Effector memory CD8-positive, alpha-beta T cell (primary cell): ENCODE data around the gene CERS2.
"Not testable (repeated sequence)": the region's sequence is repeated elsewhere in the genome, so short reads cannot be mapped to it uniquely, and the experiment has no call there.

Experiments used
- ATAC-seq: fragments of 150-1000 bp; cut with Tn5 transposase; replicated peaks from 2 replicates; pipeline ENCODE4 v1.10.0; 2021; ENCODE audit warnings: mild to moderate bottlenecking, moderate library complexity
- DNase-seq, 3 experiments: peaks; one replicate each; pipeline ENCODE4 v3.0.0; 2021
- H3K27ac Mint-ChIP-seq, 2 donors: one replicate each; pipeline ENCODE4 v1.8.0; 2022; ENCODE audit warnings: mild to moderate bottlenecking in 2 of 2, mixed read lengths in 2 of 2, moderate library complexity in 2 of 2
- H3K27me3 Mint-ChIP-seq, 2 donors: one replicate each; pipeline ENCODE4 v1.8.0; 2022; ENCODE audit warnings: mixed read lengths in 2 of 2
- H3K36me3 Mint-ChIP-seq: one replicate; pipeline ENCODE4 v1.8.0; 2022; ENCODE audit warnings: mild to moderate bottlenecking, moderate library complexity, mixed read lengths; ENCODE audit not compliant: insufficient read depth
- H3K4me1 Mint-ChIP-seq, 2 donors: one replicate each; pipeline ENCODE4 v1.8.0; 2022; ENCODE audit warnings: low read depth in 2 of 2, mixed read lengths in 2 of 2
- H3K4me3 Mint-ChIP-seq, 2 donors: one replicate each; pipeline ENCODE4 v1.8.0; 2022; ENCODE audit warnings: mild to moderate bottlenecking in 2 of 2, mixed read lengths in 2 of 2, moderate library complexity in 2 of 2
- H3K9me3 Mint-ChIP-seq, 2 donors: one replicate each; pipeline ENCODE4 v1.8.0; 2022; ENCODE audit warnings: mixed read lengths in 2 of 2

The CERS2 gene

GRCh38 chr1:150931773-150932172 is 42.9 kb downstream of the CERS2 start:
- H3K27ac Mint-ChIP-seq = no peak overlapping the region
- DNase-seq (no peak), ATAC-seq (no peak)
- H3K27me3 Mint-ChIP-seq = no peaks in the 10 kb centered on the region
- H3K36me3 Mint-ChIP-seq = peaks cover 79% of the 10 kb centered on the region
- no peaks in the 10 kb centered on the region for H3K9me3 Mint-ChIP-seq
- peaks cover 14 to 16% of the 10 kb centered on the region in 2 donors for H3K4me1 Mint-ChIP-seq
- H3K4me3 Mint-ChIP-seq = no peak overlapping the region

- not testable (repeated sequence) for H3K9me3 Mint-ChIP-seq, DNase-seq, ATAC-seq, H3K27me3 Mint-ChIP-seq, H3K27ac Mint-ChIP-seq, H3K4me3 Mint-ChIP-seq
- H3K4me1 Mint-ChIP-seq = peaks cover 15 to 16% of the 10 kb centered on the region in 2 donors
- peaks cover 68% of the 10 kb centered on the region for H3K36me3 Mint-ChIP-seq
These were observed 45.9 kb downstream of the CERS2 start for GRCh38 chr1:150928775-150929174.

GRCh38 chr1:150928286-150928685 is 46.3 kb downstream of the CERS2 start:
- H3K4me1 Mint-ChIP-seq = peaks cover 15 to 16% of the 10 kb centered on the region in 2 donors
- H3K36me3 Mint-ChIP-seq = peaks cover 63% of the 10 kb centered on the region
- H3K4me3 Mint-ChIP-seq = no peak overlapping the region
- no peaks in the 10 kb centered on the region for H3K9me3 Mint-ChIP-seq
- no peak for ATAC-seq
- H3K27me3 Mint-ChIP-seq = no peaks in the 10 kb centered on the region
- no peak for DNase-seq
- H3K27ac Mint-ChIP-seq = no peak overlapping the region

- ATAC-seq (no peak), DNase-seq (no peak)
- Mint-ChIP-seq H3K36me3 (peaks cover 57% of the 10 kb centered on the region), H3K27ac (peak overlapping the region in 1 of 2 donors; percentile 96), H3K27me3 (no peaks in the 10 kb centered on the region), H3K4me3 (peak overlapping the region; percentile 93), H3K9me3 (no peaks in the 10 kb centered on the region), H3K4me1 (peaks cover 16 to 17% of the 10 kb centered on the region in 2 donors)
These were observed 47.0 kb downstream of the CERS2 start for GRCh38 chr1:150927624-150928023.

DNA sequence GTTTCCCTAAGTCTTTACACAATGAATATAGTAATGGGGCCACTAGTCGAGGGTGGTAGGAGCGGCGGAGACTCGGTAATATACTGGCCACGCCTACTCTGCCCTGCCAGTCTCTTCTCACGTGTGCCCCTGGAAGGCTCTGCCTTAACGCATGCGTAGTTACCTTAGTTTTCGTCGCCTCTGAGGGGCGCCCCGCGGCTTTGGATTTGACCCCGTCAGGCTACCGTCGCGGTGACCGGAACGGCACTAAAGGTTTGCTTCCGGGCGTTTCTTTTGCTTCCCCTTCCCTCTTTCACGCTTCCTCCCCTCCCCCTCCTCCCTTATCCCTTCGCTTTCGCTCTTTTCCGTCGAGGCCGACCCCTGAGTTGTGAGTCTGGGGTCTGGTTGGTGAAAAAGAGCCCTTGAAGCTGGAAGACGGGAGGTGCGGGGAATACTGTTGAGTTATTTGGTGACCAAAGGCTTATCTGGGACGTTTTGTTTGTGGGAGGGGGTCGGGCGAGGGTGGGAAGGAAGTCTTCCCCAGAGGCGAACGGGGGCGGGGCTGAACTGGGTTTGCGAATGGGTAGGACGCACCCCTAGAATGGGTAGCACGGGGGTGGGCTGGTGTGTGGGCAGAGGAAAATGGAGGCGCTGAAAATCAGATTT is 48.4 kb downstream of the CERS2 start, which contains the start of gene SETDB1:
TSS of gene SETDB1 (plus strand) at position 267 of the 645 bp plus-strand sequence. CDS start 1,352 bp downstream, outside the sequence.
- H3K36me3 Mint-ChIP-seq = peaks cover 48% of the 10 kb centered on the region
- peak within 1 kb of the TSS; percentile 94 to 96 for H3K27ac Mint-ChIP-seq
- ATAC-seq = peak; percentile 96
- H3K27me3 Mint-ChIP-seq = no peaks in the 10 kb centered on the region
- peak within 1 kb of the TSS; percentile 93 for H3K4me3 Mint-ChIP-seq
- peak; percentile 88 to 91 (median 91) for DNase-seq
- no peaks in the 10 kb centered on the region for H3K9me3 Mint-ChIP-seq
- H3K4me1 Mint-ChIP-seq = peaks cover 18 to 24% of the 10 kb centered on the region in 2 donors

GRCh38 chr1:150925080-150925479 is 49.6 kb downstream of the CERS2 start:
- DNase-seq (no peak), ATAC-seq (no peak)
- Mint-ChIP-seq H3K4me3 (peak overlapping the region; percentile 93), H3K9me3 (no peaks in the 10 kb centered on the region), H3K36me3 (peaks cover 41% of the 10 kb centered on the region), H3K27ac (peak overlapping the region; percentile 94 to 96), H3K4me1 (peaks cover 18 to 24% of the 10 kb centered on the region in 2 donors), H3K27me3 (no peaks in the 10 kb centered on the region)

- Mint-ChIP-seq H3K4me3 (no peak overlapping the region), H3K27me3 (no peaks in the 10 kb centered on the region), H3K27ac (no peak overlapping the region), H3K9me3 (no peaks in the 10 kb centered on the region), H3K36me3 (peaks cover 23% of the 10 kb centered on the region), H3K4me1 (peaks cover 14 to 21% of the 10 kb centered on the region in 2 donors)
- peak; percentile 24 for ATAC-seq
- peak; percentile 64 to 75 (median 72) for DNase-seq
These were observed 52.1 kb downstream of the CERS2 start for GRCh38 chr1:150922519-150922975.

DNA sequence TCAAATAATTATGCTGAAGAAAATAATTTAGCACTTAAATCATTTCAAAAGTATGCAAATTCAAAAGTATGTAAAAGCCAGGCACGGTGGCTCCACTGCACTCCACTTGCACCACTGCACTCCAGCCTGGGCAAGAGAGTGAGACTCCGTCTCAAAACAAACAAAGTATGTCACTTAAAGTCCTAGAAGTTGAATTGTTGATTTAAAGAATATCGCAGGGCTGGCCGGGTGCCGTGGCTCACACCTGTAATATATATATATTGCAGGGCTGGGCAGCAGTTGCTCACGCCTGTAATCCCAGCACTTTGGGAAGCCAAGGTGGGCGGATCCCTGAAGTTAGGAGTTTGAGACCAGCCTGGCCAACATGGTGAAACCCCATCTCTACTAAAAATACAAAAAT is 57.2 kb downstream of the CERS2 start:
- Mint-ChIP-seq H3K4me3 (no peak overlapping the region), H3K9me3 (no peaks in the 10 kb centered on the region), H3K27me3 (peaks cover 0 to 8% of the 10 kb centered on the region in 2 donors), H3K4me1 (peaks cover 0 to 4% of the 10 kb centered on the region in 2 donors), H3K27ac (no peak overlapping the region), H3K36me3 (peaks cover 4% of the 10 kb centered on the region)
- DNase-seq (no peak), ATAC-seq (no peak)
